GM18870 (cell line): ENCODE measurements around the gene HTT-AS.

Experiments
- ATAC-seq: cut with Tn5 transposase; IDR thresholded peaks from one replicate; pipeline ENCODE4 v1.9.1; 2021; ENCODE audit warnings: moderate library complexity; ENCODE audit not compliant: unreplicated experiment

The HTT-AS gene

DNA sequence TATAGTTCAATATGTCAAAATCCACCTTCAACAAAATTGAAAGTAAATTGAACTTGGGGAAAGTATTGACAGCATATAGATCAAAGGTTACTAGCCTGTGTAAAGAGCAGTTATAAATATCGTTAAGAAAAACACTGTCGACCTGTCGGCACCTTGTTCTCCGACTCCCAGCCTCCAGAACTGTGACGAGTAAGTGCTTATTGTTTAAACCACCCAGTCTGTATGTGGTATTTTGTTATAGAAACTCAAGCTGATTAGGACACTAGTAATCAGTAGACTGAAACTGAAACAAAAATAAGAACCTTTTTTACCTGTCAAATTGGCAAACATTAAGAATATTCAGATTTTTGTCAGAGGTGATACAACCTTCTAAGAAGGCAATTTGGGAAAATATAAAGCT lies 17.1 kb upstream of the HTT-AS start:
- ATAC-seq: no peak

DNA sequence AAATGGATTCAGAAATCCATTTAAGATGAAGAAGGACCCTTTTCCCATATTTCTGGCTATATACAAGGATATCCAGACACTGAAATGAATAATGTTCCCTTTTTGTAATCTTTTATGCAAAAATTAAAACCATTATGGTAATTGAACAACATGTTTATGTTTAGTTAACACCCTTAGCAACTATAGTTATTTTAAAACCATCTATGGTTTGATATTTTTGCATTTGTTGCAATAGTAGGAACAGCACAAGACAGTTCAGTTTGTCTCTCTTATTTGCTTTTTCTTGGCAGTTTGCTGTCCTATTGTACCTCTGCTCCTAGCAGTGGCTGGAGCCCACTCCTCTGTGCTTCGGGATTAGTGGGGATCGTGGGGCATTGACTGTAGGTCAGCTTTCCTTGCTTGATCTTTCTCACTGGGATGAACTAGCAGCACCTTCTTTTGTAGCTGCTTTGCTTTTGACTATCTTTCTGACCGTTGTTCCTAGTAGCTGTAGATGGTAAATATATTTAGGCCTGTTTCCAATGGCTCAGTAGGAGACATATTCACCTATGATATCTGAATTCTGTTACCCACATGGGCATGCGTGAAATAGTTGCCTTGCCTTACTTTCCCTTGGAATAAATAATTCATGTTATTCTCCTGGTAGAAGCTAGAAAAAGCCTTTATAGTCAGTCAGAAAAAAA lies 12.9 kb upstream of the HTT-AS start:
- no peak for ATAC-seq

DNA sequence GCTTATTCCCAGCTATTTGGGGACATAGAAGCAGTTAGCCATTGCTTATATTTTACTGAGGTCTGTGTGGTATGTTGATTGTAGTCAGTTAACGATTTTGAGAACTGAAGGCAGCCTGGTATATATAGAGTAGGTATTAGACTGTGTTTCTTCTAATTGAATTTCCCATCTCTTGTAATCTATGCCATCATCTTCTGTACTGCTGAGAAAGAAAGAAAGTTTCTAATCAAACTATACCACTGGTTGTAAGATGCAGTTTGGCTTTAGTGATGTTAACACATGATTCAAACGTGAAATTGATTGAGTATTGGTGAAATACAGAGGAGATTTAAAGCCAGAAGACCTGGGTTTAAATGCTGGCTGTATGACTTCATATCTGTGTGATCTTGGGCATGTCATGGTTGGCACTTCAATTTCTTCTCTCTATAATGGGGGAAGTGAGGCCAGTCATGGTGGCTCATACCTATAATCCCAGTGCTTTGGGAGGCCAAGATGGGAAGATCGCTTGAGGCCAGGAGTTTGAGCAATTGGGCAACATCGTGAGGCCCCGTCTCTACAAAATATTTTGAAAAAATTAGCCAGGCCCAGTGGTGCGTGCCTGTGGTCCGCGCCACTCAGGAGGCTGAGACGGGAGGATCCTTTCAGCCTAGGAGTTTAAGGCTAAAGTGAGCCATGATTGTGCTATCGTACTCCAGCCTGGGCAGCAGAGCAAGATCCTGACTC lies 11.8 kb upstream of the HTT-AS start:
- no peak for ATAC-seq

DNA sequence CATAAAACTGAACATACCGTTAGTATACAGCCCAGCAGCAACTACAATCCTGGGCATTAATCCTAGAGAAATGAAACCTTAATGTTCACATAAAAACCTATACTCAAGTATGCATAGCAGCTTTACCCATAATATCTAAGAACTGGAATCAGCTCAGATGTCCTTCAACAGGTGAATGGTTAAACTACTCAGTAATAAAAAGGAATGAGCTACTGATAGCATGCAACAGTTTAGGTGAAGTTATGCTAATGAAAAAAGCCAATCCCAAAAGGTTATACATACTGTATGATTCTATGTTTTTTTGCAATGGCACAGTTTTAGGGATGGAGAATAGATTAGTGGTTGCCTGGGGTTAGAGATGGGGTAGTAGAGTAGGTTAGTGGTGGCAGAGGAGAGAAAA lies 9.4 kb upstream of the HTT-AS start:
- ATAC-seq: no peak

DNA sequence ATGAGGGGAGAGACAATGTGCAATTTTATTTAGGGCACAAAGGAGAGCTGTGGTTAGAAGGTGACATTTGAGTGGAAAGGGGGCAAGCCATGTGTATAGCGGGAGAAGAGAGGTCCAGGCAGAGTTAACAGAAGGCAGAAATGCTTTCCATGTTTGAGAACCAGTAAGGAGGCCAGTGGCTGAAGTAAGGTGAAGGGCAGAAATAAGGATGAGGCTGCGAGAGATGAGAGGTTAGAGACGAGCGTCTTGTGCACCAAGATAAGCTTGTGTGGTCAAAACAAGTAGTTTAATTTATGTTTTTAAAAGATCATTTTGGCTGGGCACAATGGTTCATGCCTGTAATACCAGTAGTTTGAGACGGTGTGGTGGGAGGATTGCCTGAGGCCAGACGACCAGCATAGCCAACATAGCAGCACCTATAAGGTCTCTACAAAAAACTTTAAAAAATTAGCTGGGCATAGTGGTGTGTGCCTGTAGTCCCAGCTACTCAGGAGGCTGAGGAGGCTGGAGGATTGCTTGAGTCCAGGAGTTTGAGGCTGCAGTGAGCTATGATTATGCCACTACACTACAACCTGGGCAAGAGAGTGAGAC lies 8.7 kb upstream of the HTT-AS start:
- ATAC-seq: no peak

DNA sequence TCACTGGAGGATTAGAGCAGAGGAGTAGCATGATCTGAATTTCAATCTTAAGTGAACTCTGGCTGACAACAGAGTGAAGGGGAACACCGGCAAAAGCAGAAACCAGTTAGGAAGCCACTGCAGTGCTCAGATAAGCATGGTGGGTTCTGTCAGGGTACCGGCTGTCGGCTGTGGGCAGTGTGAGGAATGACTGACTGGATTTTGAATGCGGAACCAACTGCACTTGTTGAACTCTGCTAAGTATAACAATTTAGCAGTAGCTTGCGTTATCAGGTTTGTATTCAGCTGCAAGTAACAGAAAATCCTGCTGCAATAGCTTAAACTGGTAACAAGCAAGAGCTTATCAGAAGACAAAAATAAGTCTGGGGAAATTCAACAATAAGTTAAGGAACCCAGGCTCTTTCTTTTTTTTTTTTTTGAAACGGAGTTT lies 5.4 kb upstream of the HTT-AS start:
- ATAC-seq: peak; percentile 30

DNA sequence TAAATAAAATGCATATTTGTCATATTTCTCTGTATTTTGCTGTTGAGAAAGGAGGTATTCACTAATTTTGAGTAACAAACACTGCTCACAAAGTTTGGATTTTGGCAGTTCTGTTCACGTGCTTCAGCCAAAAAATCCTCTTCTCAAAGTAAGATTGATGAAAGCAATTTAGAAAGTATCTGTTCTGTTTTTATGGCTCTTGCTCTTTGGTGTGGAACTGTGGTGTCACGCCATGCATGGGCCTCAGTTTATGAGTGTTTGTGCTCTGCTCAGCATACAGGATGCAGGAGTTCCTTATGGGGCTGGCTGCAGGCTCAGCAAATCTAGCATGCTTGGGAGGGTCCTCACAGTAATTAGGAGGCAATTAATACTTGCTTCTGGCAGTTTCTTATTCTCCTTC lies 3.5 kb upstream of the HTT-AS start:
- ATAC-seq: no peak

DNA sequence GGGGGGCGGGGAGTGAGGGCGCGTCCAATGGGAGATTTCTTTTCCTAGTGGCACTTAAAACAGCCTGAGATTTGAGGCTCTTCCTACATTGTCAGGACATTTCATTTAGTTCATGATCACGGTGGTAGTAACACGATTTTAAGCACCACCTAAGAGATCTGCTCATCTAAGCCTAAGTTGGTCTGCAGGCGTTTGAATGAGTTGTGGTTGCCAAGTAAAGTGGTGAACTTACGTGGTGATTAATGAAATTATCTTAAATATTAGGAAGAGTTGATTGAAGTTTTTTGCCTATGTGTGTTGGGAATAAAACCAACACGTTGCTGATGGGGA lies 1.3 kb upstream of the HTT-AS start:
- no peak for ATAC-seq

DNA sequence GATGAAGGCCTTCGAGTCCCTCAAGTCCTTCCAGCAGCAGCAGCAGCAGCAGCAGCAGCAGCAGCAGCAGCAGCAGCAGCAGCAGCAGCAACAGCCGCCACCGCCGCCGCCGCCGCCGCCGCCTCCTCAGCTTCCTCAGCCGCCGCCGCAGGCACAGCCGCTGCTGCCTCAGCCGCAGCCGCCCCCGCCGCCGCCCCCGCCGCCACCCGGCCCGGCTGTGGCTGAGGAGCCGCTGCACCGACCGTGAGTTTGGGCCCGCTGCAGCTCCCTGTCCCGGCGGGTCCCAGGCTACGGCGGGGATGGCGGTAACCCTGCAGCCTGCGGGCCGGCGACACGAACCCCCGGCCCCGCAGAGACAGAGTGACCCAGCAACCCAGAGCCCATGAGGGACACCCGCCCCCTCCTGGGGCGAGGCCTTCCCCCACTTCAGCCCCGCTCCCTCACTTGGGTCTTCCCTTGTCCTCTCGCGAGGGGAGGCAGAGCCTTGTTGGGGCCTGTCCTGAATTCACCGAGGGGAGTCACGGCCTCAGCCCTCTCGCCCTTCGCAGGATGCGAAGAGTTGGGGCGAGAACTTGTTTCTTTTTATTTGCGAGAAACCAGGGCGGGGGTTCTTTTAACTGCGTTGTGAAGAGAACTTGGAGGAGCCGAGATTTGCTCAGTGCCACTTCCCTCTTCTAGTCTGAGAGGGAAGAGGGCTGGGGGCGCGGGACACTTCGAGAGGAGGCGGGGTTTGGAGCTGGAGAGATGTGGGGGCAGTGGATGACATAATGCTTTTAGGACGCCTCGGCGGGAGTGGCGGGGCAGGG lies 711 bp upstream of the HTT-AS start:
- ATAC-seq: peak; percentile 0

DNA sequence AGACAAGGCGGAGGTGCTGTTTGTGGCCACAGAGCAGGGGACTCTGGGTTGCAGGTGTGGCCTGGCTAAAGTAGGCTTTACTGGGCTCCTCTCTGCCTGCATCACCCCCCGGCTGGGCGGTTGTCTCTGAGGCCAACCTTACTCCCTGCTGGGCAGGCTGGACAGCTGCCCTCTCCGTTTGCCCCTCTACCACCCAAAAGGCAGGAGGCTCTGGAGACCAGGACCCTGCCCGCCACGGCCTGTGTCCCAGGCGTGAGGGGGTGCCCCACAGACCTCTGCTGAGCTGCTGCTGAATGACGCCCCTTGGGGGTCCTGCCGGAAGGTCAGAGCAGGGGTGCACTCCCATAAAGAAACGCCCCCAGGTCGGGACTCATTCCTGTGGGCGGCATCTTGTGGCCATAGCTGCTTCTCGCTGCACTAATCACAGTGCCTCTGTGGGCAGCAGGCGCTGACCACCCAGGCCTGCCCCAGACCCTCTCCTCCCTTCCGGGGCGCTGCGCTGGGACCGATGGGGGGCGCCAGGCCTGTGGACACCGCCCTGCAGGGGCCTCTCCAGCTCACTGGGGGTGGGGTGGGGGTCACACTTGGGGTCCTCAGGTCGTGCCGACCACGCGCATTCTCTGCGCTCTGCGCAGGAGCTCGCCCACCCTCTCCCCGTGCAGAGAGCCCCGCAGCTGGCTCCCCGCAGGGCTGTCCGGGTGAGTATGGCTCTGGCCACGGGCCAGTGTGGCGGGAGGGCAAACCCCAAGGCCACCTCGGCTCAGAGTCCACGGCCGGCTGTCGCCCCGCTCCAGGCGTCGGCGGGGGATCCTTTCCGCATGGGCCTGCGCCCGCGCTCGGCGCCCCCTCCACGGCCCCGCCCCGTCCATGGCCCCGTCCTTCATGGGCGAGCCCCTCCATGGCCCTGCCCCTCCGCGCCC lies 920 bp downstream of the HTT-AS start:
- no peak for ATAC-seq

DNA sequence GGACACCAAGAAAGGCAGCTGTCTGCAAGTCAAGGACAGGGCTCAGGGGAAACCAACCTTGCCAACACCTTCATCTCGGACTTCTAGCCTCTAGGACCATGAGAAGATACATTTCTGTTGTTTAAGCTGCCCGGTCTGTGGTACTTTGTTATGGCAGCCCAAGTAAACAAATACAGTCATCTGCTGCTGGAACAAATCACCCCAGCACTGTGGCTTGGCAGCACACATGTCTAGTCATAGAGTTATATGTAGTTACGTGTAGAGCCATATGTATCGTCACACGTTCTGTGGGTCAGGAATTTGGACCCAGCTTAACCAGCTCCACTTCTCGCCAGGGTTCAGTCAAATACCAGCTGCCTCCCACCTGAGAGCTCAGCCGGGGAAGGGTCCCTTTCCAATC lies 2.5 kb downstream of the HTT-AS start:
- no peak for ATAC-seq

DNA sequence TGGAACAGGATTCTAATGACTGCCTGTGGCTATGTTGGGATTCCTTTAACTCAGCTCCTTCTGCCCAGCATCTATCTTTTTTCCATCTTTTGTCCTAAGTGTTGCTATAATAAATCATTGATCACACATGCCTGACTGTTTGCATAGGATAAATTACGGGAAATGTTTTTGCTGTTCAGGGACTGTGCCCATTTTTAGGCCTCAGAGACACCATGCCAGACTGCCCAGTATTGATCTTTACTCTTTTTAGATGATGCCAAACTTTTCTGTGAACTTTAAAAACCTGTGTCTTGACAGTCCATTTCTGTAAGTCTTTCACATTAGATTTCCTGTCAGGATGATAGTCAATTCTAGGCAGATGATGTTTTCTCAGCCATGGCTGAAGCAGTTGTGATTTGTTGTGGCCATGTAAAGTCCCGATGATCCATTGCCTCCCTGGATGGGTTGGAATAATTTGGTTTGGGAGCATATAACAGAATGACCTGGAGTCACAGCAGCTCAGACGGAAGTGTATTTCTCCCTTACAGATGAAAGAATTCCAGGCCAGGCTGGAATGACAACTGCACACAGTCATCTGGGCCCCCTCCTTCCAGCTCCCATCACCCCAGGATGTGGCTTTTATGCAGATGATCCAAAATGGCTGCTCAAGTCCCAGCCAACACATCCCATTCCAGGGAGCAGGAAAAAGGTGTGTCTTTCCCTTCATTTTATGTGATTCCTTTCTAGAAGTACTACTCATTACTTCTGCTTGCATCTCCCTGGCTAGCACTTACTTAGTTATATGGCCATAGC lies 3.4 kb downstream of the HTT-AS start:
- ATAC-seq: no peak

DNA sequence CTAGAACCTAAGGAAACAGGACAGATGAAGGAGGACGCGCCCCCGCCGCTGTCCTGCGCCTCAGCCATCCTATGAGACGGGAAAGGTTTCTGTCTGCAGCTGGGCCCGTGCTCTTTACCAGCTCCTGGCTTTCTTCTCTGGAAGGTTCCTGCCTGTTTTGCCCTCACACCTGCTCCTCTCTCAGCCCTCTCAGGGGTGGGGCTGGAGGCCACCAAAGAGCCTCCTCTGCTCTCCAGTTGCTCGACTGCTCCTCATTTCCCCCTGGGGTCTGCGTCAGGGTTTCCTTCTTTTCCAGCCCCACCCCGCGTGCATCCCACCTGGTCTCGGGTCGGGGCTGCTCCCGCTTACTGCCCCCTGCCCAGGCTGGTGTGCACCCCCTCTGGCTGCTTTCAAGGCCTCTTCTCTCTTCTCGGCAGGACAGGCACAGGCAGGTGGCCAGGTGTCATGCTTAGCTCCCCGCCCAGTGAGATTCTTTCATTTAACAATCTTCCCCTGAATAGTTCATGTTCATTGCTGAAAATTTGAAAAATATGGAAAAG lies 4.6 kb downstream of the HTT-AS start:
- no peak for ATAC-seq

DNA sequence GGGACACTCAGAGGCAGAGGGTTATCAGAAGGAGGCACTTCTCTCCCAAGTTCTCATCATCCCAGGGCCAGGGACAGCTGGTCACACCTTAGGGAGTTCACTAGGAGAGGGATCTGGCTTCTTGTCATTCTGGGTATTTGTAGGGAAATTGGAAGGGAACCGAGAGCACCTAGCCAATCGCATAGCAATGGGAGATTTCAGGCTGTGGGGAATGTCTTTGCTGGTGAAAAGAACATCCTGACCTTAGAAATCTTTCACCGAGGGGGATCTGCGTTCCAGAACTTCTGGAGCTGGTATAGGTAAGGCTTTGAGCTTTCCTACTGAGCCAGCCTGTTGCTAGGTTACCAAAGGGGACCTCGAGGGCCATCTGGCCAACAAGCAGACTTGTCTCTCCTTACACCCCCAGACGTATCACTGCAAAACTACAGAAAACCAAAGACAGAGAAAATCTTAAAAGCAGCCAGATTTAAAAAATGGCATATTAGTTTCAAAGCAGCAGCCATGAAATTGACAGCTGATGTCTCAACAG lies 6.8 kb downstream of the HTT-AS start:
- ATAC-seq: no peak

DNA sequence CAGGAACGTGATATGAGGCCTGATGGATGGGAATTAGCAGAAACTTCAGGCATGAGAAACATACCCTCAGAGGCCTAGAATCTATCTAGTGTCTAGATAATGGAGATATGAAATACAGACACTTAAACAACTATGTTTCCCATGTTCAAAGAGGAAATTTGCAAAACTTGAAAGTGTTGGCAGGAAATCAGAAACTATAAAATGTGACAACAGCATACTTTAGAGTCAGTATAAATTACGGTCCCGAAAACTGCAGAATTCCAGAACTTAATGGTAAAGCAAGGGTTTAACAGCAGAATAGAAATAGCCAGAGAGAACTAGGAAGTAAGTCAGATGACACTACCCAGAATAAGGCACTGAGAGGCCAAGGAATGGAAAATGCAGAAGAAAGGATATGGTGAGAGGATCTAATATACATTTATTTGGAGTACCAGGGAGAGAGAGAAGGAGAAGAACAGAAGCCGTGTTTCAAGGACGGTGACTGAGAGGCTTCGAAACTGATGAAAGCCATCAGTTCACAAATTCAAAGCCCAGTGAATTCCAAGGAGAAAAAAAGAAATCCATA lies 7.4 kb downstream of the HTT-AS start:
- ATAC-seq: no peak

DNA sequence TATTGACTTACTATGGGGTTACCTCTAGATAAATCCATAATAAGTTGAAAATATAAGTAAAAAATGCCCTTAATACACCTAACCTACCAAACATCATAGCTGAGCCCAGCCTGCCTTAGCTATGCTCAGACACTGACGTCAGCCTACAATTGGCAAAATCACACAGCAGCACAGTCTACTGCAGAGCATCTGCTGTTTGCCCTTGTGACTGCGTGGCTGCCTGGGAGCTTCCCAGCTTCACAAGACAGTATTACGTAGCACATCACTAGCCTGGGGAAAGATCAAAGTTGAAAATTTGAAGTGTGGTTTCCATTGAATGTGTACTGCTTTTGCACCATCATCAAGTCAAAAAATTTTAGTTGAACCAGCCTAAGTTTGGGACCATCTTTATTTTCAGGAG lies 8.8 kb downstream of the HTT-AS start:
- no peak for ATAC-seq

DNA sequence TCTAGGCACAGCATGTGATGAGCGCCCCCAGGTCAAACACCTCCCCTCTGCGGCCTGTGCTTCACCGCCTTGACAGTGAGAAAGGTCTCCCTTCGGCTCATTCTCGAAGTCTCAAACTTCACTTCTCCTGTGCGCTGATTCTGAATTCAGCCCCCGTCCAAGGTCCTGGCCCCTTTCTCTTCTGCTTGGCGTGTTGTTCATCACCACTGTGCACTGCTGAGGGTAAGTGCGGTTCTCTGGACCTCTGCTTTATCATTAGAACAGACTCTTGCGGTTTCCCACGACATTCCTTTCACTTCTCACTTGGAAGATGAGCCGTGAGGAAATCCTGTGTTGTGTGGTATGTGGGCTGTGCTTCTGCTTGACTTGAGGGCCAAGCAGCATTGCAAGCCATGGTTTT lies 11.9 kb downstream of the HTT-AS start:
- ATAC-seq: no peak

DNA sequence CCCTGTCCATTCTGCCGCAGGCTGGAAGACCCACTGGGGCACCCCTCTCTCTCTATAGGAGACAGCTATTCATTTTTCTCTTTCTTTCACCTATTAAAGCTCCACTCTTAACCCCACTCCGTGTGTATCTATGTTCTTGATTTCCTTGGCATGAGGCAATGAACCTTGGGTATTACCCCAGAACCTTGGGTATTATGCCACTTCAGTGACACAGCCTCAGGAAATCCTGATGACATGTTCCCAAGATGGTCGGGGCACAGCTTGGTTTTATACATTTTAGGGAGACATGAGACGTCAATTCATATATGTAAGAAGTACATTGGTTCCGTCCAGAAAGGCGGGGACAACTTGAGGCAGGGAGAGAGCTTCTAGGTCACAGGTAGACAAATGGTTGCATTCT lies 13.4 kb downstream of the HTT-AS start:
- ATAC-seq: no peak

DNA sequence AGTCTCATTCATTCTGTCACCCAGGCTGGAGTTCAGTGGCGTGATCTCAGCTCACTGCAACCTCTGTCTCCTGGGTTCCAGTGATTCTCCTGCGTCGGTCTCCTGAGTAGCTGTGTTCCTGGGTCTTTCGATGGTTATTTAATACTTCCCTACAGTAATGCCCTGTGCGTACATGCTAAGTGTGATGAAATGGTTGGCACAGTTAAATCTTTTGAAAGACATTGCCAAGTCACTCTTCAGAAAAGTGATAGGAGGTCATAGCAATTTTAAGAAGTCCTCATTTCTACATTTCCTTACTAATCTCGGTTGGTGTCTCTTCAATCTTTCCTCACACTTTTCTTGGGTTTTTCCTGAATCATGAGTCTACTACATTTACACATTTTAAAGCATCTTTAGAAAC lies 14.4 kb downstream of the HTT-AS start:
- ATAC-seq: no peak
